ENCODE measurements around the gene FOXP1. TPM values are rescaled to one million over a fixed set of nuclear protein-coding genes. Genes with fewer than 3 reads are reported as not detected.
A peak's percentile ranks its signal among the peaks of the same experiment; 100 is the strongest.

The FOXP1 gene
- total RNA-seq, 1 donor from 2014 or later: 107 TPM

DNA sequence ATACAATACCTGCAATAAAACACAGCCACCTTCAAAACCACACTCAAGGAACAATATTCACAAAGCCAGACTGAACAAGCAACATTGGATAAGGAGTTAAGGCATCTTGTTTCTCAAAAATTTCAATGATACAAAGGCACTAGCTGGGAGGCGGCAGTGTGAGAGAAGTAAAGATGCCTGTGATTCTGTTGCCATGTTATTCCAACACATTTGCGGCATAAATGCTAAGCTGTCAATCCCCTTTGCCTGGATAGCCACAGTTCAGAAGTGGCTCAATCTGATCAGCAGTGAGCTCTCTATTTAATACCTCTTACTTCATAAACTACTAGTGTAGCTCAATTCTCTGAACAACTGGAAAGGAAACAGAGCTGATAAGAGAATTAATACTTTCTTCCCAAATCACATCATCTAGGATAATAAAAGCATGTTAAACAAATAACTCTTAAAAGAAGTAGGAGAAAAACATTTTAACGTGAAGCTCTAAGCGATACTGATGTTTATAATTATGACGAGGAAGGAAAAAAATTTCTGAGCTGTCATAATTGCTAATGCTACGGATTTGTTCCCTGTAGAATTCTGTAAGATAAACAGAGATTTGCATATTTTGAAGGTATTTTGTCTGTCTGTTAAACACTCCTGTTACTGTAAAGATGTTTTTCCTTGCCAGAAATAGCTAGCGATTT is 358.4 kb downstream of the FOXP1 start:
- FAIRE-seq (no peak), DNase-seq (ENCODE audit: low read depth) (no peak)
- Mint-ChIP-seq H3K27ac (ENCODE audit: unreplicated experiment) (no peak overlapping the region), H3K4me3 (ENCODE audit: unreplicated experiment) (no peak overlapping the region), H3K36me3 (ENCODE audit: low read depth, unreplicated experiment) (peaks cover 8% of the 10 kb centered on the region), H3K4me1 (ENCODE audit: low read depth, unreplicated experiment) (peaks cover 21% of the 10 kb centered on the region), H3K27me3 (ENCODE audit: low read depth, unreplicated experiment) (no peaks in the 10 kb centered on the region), H3K9me3 (ENCODE audit: unreplicated experiment) (no peaks in the 10 kb centered on the region)
- Histone ChIP-seq H3K27me3 (ENCODE audit: insufficient read depth, low read length) (no peaks in the 10 kb centered on the region), H3K4me3 (ENCODE audit: insufficient read depth, low read depth, low read length) (no peak overlapping the region), H2AFZ (ENCODE audit: low read depth, low read length) (no peak overlapping the region), H3K9ac (ENCODE audit: low read length) (no peak overlapping the region), H3K27ac (ENCODE audit: low read depth, low read length) (no peak overlapping the region), H3K4me1 (ENCODE audit: insufficient read depth, low read length) (peaks cover 13% of the 10 kb centered on the region), H3K79me2 (ENCODE audit: insufficient read depth, low read length) (peaks cover 42% of the 10 kb centered on the region), H3K36me3 (ENCODE audit: insufficient read depth, low read length) (no peaks in the 10 kb centered on the region), H3K9me3 (ENCODE audit: insufficient read depth, low read depth, low read length) (no peaks in the 10 kb centered on the region), H3K4me2 (ENCODE audit: low read length) (peak overlapping the region; percentile 78), H4K20me1 (ENCODE audit: insufficient read depth, low read length) (peaks cover 49% of the 10 kb centered on the region)
- TF ChIP-seq, protein P1, sequence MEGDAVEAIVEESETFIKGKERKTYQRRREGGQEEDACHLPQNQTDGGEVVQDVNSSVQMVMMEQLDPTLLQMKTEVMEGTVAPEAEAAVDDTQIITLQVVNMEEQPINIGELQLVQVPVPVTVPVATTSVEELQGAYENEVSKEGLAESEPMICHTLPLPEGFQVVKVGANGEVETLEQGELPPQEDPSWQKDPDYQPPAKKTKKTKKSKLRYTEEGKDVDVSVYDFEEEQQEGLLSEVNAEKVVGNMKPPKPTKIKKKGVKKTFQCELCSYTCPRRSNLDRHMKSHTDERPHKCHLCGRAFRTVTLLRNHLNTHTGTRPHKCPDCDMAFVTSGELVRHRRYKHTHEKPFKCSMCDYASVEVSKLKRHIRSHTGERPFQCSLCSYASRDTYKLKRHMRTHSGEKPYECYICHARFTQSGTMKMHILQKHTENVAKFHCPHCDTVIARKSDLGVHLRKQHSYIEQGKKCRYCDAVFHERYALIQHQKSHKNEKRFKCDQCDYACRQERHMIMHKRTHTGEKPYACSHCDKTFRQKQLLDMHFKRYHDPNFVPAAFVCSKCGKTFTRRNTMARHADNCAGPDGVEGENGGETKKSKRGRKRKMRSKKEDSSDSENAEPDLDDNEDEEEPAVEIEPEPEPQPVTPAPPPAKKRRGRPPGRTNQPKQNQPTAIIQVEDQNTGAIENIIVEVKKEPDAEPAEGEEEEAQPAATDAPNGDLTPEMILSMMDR (IDR thresholded peaks at IDR 0.05; ENCODE audit: insufficient read depth, low read depth, low read length): no peak
- TF ChIP-seq EZH2 (IDR thresholded peaks at IDR 0.05; ENCODE audit: insufficient read depth, low read length): no peak

- no peak for FAIRE-seq
- Histone ChIP-seq H3K4me3 (ENCODE audit: insufficient read depth, low read depth, low read length) (no peak overlapping the region), H3K79me2 (ENCODE audit: insufficient read depth, low read length) (peaks cover 35% of the 10 kb centered on the region), H3K27me3 (ENCODE audit: insufficient read depth, low read length) (no peaks in the 10 kb centered on the region), H3K36me3 (ENCODE audit: insufficient read depth, low read length) (no peaks in the 10 kb centered on the region), H4K20me1 (ENCODE audit: insufficient read depth, low read length) (peaks cover 57% of the 10 kb centered on the region), H3K4me2 (ENCODE audit: low read length) (no peak overlapping the region), H2AFZ (ENCODE audit: low read depth, low read length) (no peak overlapping the region), H3K27ac (ENCODE audit: low read depth, low read length) (no peak overlapping the region), H3K4me1 (ENCODE audit: insufficient read depth, low read length) (no peaks in the 10 kb centered on the region), H3K9me3 (ENCODE audit: insufficient read depth, low read depth, low read length) (no peaks in the 10 kb centered on the region), H3K9ac (ENCODE audit: low read length) (no peak overlapping the region)
- peaks cover 26% of the 10 kb centered on the region for H3K36me3 Mint-ChIP-seq (ENCODE audit: low read depth, unreplicated experiment)
- H3K27ac Mint-ChIP-seq (ENCODE audit: unreplicated experiment): no peak overlapping the region
- no peak for TF ChIP-seq EZH2 (IDR thresholded peaks at IDR 0.05; ENCODE audit: insufficient read depth, low read length)
- TF ChIP-seq, protein P1 (IDR thresholded peaks at IDR 0.05; ENCODE audit: insufficient read depth, low read depth, low read length): no peak
- peaks cover 2% of the 10 kb centered on the region for H3K4me1 Mint-ChIP-seq (ENCODE audit: low read depth, unreplicated experiment)
- no peak for DNase-seq (ENCODE audit: low read depth)
- no peak overlapping the region for H3K4me3 Mint-ChIP-seq (ENCODE audit: unreplicated experiment)
- H3K9me3 Mint-ChIP-seq (ENCODE audit: unreplicated experiment): no peaks in the 10 kb centered on the region
- no peaks in the 10 kb centered on the region for H3K27me3 Mint-ChIP-seq (ENCODE audit: low read depth, unreplicated experiment)
Measured at GRCh38 chr3:71219744-71220638, 363.5 kb downstream of the FOXP1 start.

Measured in astrocyte (in vitro differentiated cells and primary cell).